ENCODE measurements around the gene CREBBP.

Gene CREBBP

DNA sequence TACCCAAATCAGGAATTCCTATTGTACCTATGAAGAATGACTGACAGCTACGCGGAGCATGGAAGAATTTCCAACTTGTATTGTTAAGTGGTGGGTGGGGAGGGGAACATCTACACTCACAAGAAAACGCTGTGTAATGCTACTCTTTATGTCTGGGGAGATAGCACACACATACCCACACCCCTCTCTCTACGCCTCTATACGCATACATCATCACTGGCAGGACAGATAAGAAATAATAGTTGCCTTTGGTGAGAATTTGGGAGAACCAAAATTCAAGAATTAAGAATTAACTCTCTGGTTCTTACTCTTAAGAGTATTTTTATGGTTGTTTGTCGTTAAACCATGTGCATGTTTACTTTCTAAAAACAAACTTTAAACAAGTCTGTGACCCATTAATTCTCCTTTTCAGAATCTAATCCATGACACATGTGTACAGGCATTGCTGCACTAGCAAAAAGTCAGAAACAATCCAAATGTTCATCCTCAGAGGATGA, 33.9 kb downstream of the CREBBP start:
- TF ChIP-seq EP300 (IDR thresholded peaks at IDR 0.05; ENCODE audit: borderline replicate concordance), result no peak
- TF ChIP-seq ZBTB7A (IDR thresholded peaks at IDR 0.05; ENCODE audit: low read depth), result no peak
- TF ChIP-seq NFIC (IDR thresholded peaks at IDR 0.05), result no peak
- TF ChIP-seq TEAD4 (IDR thresholded peaks at IDR 0.05), result no peak
- TF ChIP-seq, protein P1, sequence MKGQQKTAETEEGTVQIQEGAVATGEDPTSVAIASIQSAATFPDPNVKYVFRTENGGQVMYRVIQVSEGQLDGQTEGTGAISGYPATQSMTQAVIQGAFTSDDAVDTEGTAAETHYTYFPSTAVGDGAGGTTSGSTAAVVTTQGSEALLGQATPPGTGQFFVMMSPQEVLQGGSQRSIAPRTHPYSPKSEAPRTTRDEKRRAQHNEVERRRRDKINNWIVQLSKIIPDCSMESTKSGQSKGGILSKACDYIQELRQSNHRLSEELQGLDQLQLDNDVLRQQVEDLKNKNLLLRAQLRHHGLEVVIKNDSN (IDR thresholded peaks at IDR 0.05), result no peak
- no peak for TF ChIP-seq CREB1 (IDR thresholded peaks at IDR 0.05; ENCODE audit: low read depth)
- TF ChIP-seq, protein P2, sequence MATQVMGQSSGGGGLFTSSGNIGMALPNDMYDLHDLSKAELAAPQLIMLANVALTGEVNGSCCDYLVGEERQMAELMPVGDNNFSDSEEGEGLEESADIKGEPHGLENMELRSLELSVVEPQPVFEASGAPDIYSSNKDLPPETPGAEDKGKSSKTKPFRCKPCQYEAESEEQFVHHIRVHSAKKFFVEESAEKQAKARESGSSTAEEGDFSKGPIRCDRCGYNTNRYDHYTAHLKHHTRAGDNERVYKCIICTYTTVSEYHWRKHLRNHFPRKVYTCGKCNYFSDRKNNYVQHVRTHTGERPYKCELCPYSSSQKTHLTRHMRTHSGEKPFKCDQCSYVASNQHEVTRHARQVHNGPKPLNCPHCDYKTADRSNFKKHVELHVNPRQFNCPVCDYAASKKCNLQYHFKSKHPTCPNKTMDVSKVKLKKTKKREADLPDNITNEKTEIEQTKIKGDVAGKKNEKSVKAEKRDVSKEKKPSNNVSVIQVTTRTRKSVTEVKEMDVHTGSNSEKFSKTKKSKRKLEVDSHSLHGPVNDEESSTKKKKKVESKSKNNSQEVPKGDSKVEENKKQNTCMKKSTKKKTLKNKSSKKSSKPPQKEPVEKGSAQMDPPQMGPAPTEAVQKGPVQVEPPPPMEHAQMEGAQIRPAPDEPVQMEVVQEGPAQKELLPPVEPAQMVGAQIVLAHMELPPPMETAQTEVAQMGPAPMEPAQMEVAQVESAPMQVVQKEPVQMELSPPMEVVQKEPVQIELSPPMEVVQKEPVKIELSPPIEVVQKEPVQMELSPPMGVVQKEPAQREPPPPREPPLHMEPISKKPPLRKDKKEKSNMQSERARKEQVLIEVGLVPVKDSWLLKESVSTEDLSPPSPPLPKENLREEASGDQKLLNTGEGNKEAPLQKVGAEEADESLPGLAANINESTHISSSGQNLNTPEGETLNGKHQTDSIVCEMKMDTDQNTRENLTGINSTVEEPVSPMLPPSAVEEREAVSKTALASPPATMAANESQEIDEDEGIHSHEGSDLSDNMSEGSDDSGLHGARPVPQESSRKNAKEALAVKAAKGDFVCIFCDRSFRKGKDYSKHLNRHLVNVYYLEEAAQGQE (IDR thresholded peaks at IDR 0.05; ENCODE audit: low read depth), result no peak
- no peak for TF ChIP-seq TCF12 (IDR thresholded peaks at IDR 0.05; ENCODE audit: low read depth)
- TF ChIP-seq YY1 (IDR thresholded peaks at IDR 0.05; ENCODE audit: low read depth), result no peak
- TF ChIP-seq RAD21 (IDR thresholded peaks at IDR 0.05; ENCODE audit: low read depth), result no peak
- TF ChIP-seq, protein P3, sequence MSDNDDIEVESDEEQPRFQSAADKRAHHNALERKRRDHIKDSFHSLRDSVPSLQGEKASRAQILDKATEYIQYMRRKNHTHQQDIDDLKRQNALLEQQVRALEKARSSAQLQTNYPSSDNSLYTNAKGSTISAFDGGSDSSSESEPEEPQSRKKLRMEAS (IDR thresholded peaks at IDR 0.05), result no peak
- no peak for TF ChIP-seq FOXM1 (IDR thresholded peaks at IDR 0.05; ENCODE audit: borderline replicate concordance, low read depth)
- no peak for TF ChIP-seq CEBPB (IDR thresholded peaks at IDR 0.05)
- TF ChIP-seq TAF1 (IDR thresholded peaks at IDR 0.05; ENCODE audit: low read depth), result no peak
- no peak for TF ChIP-seq EGR1 (IDR thresholded peaks at IDR 0.05)

DNA sequence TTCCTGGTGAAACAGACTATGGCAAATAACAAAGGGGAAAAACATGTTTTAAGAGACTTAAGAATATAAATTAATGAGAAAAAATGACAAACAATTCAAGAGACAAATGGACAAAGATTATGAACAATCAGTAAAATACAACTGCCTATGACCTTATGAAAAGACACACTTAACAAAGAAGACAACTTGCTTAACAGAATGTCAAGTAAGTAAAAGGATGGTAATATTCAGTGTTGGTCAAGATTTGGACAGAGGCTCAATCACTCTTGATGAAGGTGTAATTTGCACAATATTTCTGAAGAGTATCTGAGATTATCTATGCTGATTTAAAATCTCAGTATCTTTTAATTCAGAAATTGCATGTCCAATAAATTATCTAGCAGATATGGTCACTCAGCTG, 34.4 kb downstream of the CREBBP start:
- TF ChIP-seq, protein P2 (IDR thresholded peaks at IDR 0.05; ENCODE audit: low read depth), result no peak
- TF ChIP-seq, protein P3 (IDR thresholded peaks at IDR 0.05), result no peak
- TF ChIP-seq TAF1 (IDR thresholded peaks at IDR 0.05; ENCODE audit: low read depth), result no peak

DNA sequence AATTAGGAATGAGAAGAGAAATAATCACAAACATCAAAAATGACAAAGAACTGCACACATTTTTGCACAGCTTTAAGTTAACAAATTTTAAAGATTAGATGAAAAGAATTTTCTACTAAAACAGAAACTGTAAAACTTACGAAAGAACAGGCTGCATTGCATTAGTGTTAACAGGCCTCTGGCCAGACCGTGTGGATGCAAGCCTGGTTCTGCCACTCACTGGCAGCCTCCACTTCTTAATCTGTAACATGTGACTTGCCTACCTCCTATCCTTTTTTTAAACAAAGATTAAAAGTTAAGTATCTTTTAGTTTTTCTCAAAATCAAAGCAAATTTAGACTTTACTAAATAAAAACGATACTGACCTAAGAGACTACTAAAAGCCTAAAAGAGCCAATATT, 37.5 kb downstream of the CREBBP start:
- TF ChIP-seq, protein P1 (IDR thresholded peaks at IDR 0.05), result no peak
- TF ChIP-seq RAD21 (IDR thresholded peaks at IDR 0.05; ENCODE audit: low read depth), result no peak
- no peak for TF ChIP-seq TAF1 (IDR thresholded peaks at IDR 0.05; ENCODE audit: low read depth)
- TF ChIP-seq, protein P2 (IDR thresholded peaks at IDR 0.05; ENCODE audit: low read depth), result no peak
- TF ChIP-seq CEBPB (IDR thresholded peaks at IDR 0.05), result no peak
- no peak for TF ChIP-seq NFIC (IDR thresholded peaks at IDR 0.05)
- TF ChIP-seq EP300 (IDR thresholded peaks at IDR 0.05; ENCODE audit: borderline replicate concordance), result no peak
- TF ChIP-seq TCF12 (IDR thresholded peaks at IDR 0.05; ENCODE audit: low read depth), result no peak
- TF ChIP-seq ZBTB7A (IDR thresholded peaks at IDR 0.05; ENCODE audit: low read depth), result no peak
- no peak for TF ChIP-seq TEAD4 (IDR thresholded peaks at IDR 0.05)
- TF ChIP-seq EGR1 (IDR thresholded peaks at IDR 0.05), result no peak
- TF ChIP-seq CREB1 (IDR thresholded peaks at IDR 0.05; ENCODE audit: low read depth), result no peak
- TF ChIP-seq, protein P3 (IDR thresholded peaks at IDR 0.05), result no peak
- no peak for TF ChIP-seq YY1 (IDR thresholded peaks at IDR 0.05; ENCODE audit: low read depth)

DNA sequence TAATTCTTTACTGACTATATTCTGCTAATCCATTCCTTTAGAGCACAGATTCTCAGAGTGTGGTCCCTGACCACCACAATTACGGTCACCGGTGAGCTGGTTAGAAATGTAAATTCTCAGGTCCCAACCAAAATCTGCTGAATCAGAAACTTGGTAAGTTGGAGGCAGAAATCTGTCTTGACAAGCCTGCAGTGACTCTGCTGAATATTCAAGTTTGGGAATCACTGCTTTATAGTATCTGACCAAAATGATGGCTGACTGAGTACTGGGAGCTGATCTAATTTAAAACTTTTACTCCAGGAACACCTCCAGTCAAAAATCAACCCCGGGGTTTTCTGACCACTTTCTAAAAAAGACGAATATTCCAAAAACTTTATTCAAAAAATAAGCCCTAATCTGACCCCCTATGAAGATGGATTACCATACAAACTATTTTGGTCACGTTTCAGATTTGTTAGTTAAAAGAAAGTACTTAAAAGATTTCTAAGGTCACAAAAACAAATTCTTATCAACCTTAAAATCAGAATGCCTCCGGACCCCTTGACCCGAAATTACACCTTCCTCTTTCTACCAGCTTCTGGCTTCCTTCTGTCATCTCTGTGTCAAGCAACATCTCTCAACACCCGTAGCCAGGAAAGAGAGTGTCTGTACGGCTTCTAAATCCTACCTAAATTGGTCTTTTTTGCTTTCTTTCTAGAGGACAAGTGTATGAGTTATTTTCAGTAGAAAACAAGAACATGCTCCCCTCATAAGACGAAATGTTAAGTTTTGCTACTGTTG, 38.6 kb downstream of the CREBBP start:
- TF ChIP-seq TAF1 (IDR thresholded peaks at IDR 0.05; ENCODE audit: low read depth), result no peak
- no peak for TF ChIP-seq CREB1 (IDR thresholded peaks at IDR 0.05; ENCODE audit: low read depth)
- TF ChIP-seq, protein P1 (IDR thresholded peaks at IDR 0.05), result no peak
- TF ChIP-seq, protein P2 (IDR thresholded peaks at IDR 0.05; ENCODE audit: low read depth), result no peak
- TF ChIP-seq NFIC (IDR thresholded peaks at IDR 0.05), result no peak
- no peak for TF ChIP-seq TEAD4 (IDR thresholded peaks at IDR 0.05)
- no peak for TF ChIP-seq EP300 (IDR thresholded peaks at IDR 0.05; ENCODE audit: borderline replicate concordance)
- no peak for TF ChIP-seq FOXM1 (IDR thresholded peaks at IDR 0.05; ENCODE audit: borderline replicate concordance, low read depth)
- TF ChIP-seq YY1 (IDR thresholded peaks at IDR 0.05; ENCODE audit: low read depth), result no peak

All from Ishikawa (cell line).